Urothelium cell line (cell line): Measurements from ENCODE around the gene CDC42EP4.
A peak's percentile ranks its signal among the peaks of the same experiment; 100 is the strongest.

Experiments
- DNase-seq: peaks from one replicate; pipeline ENCODE4 v3.0.0; 2011; ENCODE audit warnings: low spot score, mixed read lengths
- FAIRE-seq: peaks from 2 replicates; lab custom pipeline; 2011; peaks lifted over from hg19 to GRCh38; lab: Jason Lieb, UNC

The CDC42EP4 gene, protein sequence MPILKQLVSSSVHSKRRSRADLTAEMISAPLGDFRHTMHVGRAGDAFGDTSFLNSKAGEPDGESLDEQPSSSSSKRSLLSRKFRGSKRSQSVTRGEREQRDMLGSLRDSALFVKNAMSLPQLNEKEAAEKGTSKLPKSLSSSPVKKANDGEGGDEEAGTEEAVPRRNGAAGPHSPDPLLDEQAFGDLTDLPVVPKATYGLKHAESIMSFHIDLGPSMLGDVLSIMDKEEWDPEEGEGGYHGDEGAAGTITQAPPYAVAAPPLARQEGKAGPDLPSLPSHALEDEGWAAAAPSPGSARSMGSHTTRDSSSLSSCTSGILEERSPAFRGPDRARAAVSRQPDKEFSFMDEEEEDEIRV

DNA sequence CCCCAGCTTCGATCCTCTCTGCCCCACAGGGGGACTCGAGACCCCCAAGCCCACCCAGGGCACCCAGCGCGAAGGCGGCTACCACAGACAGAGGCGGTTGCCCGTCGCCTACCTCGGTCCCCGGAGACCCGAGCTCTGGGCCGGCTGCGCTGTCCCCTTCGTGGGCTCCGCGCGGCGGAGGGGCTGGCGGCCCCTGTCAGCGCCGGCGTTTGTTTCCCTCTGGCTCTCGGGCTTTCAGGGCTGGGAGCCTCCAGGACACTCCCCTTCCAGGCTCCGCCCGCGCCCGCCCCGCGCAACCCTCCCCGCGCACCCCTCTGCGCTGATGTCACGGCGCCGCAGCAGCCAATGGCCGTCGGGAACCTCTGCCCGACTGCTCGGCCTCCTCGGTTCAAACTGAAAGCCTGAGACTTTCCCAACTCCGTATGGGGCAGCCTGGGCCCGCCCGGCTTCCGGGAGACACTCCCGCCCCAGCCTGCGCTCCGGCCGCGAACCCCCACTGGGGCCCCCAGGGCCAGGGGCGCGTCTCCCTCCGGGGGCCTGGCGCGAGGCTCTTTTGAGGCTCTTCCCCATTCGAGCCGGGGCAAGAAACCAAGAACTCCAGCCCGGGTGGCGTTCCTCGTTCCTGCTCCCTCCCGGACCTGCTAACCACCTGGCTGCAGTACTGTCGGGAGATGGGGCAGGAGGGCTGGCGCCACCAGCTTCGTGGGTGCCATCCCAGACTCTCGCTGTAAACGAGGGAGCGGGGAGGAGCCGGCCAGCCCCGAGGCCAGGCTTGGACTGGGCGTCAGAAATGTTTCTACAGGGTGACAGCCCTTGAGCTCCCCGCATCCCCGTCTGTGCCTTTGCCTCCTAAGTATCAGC lies at the start of gene CDC42EP4:
TSS of gene CDC42EP4 (minus strand) at position 221 of the 861 bp plus-strand sequence. CDS start 25,501 bp downstream, outside the sequence.
- peak; percentile 89 for FAIRE-seq

DNA sequence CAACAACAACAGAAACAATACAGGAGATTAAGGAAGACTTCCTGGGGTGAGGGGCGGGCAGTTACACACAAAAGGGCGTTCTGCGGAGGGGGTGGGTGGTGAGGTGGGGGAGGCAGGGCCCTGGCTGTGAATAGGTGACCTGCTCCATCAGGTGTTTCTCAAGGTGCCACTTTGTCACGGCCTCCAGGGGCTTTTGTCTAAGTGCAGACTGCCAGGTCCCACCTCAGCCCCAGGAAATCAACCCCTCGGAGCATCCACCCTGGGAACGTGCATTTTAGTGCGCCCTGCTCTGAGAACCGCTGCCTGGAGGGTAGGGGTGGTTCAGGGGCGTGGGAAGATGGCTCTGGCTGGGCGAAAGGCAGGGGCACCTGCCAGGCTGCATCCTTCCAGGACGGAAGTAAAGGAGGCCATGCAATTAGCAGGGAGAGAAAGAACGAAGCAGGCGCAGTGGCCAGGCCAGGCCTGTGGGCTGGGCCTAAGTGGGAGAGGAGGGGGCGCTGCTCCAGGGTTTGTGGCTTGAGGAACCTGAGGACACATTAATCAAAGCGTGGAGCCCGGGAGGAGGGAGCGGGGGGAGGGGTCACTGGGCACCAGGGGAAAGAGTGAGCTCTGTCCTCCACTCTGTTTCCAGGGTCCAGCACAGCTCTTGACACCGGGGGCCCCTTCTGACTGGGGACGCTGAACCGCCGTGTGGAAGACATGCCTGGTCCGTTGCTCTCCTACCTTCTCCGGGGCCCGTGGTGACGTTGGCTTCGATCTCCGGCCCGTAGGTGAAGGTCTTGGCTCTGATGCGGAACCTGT lies 49.4 kb upstream of the CDC42EP4 start:
- no peak for DNase-seq
- FAIRE-seq: peak; percentile 86

More for the DNA sequence above, at the start of gene CDC42EP4:
- DNase-seq: peak; percentile 100

DNA sequence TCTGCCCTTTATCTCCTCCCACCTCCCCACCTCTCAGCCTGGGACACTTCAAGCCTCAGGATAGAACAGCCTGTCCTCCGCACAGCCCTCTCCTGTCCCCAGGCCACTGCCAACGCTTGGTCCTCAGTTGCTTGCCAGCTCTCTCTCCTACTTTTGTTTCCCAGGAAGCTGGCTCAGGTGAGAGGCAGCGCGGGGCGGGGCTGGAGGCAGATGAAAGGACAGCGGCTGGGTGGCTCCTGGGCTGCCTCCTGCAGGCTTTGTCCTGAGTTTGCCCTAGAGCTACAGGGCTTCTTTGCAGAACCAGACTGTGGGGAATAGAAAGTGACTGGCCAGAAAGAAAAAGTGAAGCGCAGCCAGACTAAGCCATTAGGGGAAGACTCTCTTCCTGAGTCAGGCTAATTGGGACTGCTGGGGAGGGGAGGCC lies 48.2 kb upstream of the CDC42EP4 start:
- DNase-seq: no peak

DNA sequence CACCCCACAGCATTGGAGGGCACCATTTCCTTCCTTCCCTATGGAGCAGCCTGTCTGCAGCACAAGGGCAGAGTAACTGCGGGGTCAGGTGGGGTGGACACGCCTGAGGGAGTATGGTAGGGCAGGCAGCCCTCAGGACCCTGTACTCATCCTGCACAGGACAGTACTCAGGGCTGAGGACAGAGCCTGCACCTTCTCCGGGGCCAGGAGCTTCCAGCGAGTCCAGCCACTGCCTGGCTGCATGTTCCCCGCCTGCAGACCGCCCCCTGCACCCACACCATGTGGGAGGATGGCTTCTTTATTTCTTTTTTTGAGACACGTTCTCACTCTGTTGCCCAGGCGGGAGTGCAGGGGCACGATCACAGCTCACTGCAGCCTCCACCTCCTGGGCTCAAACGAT lies 47.6 kb upstream of the CDC42EP4 start:
- peak; percentile 78 for FAIRE-seq

More for the DNA sequence above, 48.2 kb upstream of the CDC42EP4 start:
- no peak for FAIRE-seq

DNA sequence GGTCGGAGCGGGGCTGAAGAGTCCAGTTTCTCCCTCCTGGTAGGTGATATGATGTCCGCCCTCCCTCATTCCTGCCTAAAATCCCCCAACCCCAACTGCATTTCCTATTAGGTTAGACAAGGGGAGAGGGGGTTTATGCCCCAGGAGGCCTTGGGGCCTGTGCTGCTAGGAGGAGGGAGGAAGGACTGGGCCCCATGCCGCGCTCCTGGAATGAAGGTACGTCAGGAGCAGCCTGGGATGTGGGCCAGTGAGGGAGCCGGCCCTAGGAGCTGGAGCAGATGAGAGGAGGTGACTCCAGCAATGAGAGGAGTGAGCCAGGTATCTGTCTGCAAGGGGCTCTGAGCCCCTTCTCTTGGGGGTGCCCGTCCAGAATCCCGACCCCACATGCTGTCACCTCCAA lies 46.9 kb upstream of the CDC42EP4 start:
- no peak for FAIRE-seq
- DNase-seq: no peak

More for the DNA sequence above, 47.6 kb upstream of the CDC42EP4 start:
- no peak for DNase-seq

DNA sequence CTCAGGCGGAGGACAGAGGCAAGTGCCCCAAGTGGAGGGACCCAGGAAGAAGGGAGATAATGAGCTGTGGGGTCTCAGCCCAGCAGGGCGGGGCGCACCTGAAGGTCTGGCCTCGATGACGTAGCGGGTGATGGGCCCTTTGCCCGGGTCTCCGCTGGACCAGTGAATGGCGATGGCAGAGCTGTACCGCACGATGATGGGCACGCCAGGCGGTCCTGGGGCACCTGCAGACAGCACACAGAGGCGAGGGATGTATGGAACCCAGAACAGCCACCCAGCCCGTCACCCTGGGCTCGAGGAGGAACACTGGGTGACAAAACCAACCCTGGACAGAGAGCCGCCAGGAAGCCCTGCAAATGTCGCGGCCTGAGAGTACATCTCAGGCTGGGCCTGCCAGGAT lies 46.2 kb upstream of the CDC42EP4 start:
- FAIRE-seq (no peak), DNase-seq (no peak)

DNA sequence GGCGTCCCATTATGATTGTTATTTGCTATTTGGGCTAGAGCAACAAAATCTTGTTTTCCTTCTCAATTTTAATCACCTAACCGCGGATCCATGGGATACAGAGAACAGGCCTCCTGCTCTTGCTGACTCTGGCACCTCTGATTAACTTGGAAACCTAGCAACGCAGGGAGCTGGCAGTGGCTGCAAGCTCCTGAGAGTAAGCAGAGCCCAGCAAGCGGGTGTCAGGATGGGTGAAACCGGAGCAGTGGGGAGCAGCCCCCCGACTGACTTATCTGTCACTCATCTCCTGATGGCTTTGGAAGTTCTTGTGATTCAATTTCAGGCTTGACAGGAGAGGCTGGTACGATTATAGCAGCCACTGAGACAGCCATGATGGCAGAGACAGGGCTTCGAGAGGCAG lies 45.5 kb upstream of the CDC42EP4 start:
- FAIRE-seq (no peak), DNase-seq (no peak)

DNA sequence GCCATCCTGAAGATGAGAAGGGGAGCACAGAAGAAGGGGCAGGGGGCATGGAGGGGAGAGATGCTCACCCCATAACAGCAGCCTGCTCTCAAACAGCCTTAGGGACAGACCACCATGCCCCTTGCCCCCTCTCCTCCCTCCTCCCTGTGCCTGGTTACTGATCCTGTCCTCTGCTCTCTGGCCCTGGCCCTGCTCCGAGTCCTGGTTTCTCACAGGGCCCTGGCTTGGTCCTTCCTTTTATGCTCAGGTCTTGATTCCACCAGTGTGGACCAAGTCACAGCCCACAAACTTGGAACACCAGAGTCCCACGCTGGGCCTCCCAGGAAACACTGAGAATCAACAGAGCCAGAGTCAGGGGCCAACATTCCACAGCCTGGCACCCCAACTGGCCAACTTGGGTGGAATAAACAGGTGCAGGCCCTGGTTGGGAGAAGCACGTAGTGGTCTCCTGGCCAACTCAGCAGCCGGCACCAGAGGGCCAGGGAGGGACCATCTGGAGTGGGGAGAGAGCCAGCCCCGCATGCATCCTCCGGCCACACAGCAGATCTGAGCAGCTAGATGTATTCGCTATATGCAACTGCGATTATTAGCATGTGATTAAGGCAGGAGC lies 44.9 kb upstream of the CDC42EP4 start:
- FAIRE-seq (no peak), DNase-seq (no peak)

DNA sequence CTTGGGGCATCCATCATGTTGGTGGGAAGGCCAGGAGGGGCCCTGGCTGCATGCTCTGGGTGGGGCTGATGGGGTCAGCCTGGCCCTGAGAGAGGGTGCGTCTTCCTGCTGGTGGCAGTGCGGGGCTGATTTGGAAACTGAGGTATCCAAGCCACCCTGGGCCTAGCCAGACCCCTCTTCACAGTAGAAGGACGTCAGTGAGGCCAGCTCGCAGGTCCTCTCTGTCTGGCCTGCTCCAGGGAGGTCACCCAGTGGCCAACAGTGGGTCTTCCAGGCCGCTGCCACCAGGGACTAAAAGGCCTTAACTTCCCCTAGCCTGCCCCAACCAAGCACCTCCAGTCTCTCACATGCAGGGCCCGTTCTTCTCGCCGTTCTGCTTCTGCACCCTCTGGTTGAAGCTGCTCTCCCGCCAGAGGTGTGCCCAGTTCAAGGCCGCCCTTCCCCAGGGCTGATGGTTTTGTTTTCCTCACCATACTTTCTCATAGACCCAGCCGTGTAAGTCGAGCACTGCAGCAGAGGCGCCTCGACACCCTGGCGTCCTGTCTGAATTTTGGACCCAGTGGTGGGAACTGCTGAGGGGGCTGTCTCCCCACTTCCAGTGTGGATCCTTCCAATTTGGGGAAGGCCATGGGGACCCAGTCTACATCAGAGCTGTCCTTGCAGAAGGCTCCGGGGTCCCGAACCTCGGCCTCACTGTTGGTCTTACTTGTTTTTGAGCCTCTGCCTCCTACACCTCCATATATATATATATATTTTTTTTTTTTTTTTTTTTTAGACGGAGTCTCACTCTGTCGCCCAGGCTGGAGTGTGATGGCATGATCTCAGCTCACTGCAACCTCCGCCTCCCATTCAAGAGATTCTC lies 42.9 kb upstream of the CDC42EP4 start:
- FAIRE-seq (peak; percentile 42), DNase-seq (no peak)

DNA sequence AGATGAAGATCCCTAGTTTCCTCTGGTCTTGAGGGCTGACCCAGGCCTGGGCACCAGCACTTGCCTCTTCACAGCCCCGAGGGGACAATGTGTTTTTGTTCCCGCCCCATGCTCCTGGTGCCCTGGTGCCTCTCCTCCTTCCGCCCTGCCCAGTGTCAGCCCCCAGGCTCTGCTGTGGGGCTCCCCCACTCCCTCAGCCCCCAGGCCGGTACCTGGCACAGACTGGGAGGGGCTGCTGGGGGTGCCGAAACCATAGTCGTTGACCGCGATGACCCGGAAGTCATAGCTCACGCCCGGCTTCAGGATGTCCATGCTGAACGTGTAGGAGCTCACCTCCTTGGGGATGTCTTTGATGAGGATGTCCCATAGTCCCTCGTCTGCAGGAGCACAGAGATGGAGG lies 40.5 kb upstream of the CDC42EP4 start:
- DNase-seq: no peak
- no peak for FAIRE-seq

DNA sequence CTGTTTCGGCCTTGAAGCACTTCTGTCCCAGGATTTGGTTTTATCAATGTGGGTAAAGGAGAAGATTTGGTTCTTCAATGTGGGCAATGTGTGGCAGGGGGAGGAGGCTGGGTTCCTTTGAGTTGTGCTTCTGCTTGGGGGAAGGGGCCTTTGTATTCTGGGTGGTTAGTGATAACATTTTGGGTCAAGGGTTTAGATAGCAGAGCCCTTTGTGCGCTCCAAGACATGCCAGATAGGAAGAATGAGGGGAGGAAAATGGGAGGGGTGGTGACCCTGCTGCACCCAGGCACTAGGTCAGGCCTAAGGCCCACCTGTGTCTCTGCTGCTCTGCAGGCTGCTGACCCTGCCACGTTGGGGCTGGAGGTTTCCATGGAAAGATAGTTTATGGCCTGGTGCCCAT lies 40.0 kb upstream of the CDC42EP4 start:
- FAIRE-seq (no peak), DNase-seq (no peak)

DNA sequence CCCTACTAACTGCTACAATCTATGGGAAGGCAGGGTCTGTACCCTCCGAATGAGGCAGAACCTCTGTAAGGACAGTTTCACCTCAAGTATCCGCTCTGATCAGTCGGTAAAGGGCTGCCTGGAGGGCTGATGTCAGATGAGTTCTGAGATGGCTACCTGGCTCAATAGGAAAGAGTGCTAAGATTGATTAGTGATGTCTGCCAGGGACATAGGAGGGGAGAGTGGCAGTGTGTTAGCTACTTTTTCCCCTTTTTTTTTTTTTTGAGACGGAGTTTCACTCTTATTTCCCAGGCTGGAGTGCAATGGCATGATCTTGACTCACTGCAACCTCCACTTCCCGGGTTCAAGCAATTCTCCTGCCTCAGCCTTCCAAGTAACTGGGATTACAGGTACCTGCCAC lies 39.1 kb upstream of the CDC42EP4 start:
- no peak for DNase-seq
- FAIRE-seq: no peak

DNA sequence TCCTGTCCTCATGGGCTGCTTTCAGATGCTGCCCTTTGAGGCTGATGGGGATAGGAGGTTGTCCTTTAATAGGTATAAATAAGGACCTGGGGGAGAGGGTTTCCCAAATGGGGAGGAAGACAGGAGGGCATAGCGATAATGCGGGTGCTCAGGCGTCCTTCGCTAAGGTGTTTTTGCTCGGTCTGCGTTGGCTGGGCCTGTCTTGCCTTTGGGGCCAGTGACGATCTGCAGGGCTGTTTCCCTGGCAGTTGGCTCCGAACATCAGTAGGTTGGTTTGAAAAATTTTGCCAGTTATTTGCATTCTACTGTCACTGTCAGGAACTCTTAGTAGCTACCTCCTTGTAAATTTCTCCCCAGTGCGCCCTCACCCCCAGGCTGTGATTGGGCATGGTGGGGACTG lies 37.8 kb upstream of the CDC42EP4 start:
- FAIRE-seq: no peak

DNA sequence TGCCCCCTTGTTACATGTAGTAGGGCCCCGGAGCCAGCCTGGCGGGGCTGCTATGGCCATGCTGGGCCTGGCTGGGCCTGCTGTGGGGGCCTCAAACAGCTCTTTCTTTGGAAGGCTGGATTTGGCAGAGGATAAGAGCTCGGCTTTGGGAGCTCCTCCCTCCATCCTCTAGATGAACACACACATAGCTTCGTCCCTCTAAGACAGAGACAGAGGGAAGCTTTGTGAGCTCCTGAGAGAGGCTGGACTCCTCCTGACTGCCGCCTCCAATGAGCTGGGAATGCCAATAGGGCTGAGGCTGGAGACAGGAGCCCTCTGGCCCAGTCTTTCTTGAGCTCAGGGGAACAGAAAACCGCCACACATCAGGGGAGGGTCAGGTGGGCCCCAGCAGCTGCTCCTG lies 37.3 kb upstream of the CDC42EP4 start:
- no peak for FAIRE-seq
- no peak for DNase-seq

More for the DNA sequence above, 37.8 kb upstream of the CDC42EP4 start:
- DNase-seq: no peak

DNA sequence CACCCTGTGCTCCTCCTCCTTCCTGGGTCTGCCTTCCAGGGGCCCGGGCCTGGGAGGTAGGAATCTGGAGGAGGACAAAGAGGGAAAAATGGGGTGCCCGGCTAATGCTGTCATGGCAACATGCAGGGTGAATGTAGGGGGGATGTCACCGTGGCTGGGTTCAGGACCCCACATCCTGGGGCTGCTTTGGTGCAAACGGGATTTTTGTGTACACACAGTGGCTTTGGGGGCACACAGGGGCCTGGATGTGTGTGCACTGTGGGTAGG lies 37.0 kb upstream of the CDC42EP4 start:
- FAIRE-seq (peak; percentile 56), DNase-seq (no peak)

DNA sequence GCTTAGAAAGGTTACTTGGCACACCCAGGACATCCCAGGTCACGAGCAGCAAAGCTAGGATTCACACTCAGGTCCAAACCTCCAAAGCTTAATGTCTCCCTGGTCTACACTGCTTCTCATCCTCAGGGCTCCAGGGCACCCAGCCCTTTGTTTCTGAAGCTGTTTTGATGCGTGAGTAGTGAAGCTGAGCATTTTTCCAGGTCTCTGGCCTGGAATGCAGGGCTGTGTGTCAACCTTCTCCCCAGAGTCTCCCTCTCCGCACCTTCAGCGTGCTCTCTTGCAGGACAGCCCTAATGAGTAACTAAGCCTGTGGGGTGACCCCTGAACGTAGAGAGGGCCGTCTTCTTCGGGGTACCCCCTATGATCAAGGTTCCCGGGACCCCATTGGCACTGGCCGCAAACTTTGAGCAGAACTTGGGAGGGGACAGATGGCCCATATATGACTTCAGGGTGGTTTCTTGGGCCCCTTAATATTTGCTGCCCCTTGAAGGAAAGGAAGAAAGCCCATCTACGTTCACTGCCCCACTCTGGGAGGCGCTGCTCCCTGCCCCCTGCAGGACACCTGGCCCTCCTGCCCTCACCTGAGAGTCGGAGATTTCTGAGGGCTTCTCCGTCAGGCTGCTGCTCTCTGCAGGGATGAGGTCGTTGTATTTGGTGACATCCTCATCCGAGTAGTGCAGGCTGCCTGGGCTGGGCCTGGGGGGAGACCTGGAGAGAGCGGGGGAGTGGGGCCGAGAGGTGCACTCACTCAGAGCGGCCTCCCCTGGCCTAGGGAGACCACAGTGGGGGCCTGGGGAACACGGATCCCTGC lies 36.4 kb upstream of the CDC42EP4 start:
- no peak for DNase-seq
- no peak for FAIRE-seq

DNA sequence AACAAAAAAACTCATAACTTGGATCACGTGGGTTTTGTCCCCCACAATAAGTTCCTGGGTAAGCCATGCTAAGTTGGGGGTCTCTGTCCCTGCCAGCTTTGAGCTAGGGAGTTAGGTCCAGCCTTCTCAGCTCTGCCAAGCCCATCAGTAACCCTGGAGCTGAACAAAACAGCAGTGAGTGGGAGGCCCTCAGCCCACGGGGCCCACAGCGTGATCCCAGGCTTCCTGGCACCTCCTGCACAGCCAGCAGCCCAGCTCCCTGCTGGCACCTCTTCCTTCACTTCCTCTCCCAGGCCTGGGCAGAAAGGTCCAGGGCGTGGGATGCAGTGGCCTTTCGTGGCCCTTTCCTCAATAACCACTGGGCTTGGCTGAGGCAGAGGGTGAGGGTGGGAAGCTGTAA lies 35.5 kb upstream of the CDC42EP4 start:
- FAIRE-seq (peak; percentile 40), DNase-seq (no peak)

DNA sequence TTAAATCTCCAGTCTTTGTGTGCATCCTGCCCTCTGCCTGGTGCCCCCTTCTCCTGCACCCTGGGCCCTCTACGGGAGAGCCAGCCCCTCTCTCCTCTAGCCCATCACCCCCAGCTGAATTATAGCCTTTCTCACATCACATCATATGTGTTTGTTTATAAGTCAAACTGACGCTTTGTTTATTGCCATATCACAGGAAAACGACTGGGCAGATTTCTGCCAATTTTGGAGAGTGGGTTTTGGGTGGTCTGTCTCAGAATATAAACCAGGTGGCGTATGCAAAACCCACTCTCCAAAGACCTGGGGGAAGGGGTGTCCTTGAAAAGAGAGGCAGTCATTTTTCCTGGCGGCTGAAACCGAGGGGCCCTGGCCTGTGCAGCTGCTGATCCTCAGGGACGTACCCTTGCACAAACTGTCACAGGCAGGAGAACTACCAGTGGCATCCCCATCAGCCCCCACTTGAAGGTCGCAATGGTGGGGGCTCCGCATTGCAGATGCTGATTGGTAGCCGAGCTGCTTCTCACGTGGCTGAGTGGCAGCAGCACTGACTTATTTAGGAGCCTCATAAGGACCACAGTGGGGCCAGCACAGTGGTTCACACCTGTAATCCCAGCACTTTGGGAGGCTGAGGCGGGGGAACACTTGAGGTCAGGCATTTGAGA lies 34.8 kb upstream of the CDC42EP4 start:
- FAIRE-seq (no peak), DNase-seq (no peak)
